B cell (primary cell): ENCODE results near the gene AQP6. TPM values are rescaled to one million over a fixed set of nuclear protein-coding genes. Genes with fewer than 3 reads are reported as not detected.

Source experiments
- ATAC-seq: fragments of 200-7000 bp; cut with Tn5 transposase; one replicate; pipeline ENCODE4 v1.10.0; 2021; ENCODE audit warnings: low read depth, mild to moderate bottlenecking, moderate number of reproducible peaks, moderate library complexity
- CTCF ChIA-PET: fragments of 350-600 bp; sonication (Branson Sonifier 250); formaldehyde crosslinking; loops from one replicate; lab custom pipeline; 2021; ENCODE audit warnings: antibody characterized with exemption, inconsistent platforms; lab: Charles Lee
- POLR2A ChIA-PET: fragments of 350-600 bp; sonication (Branson Sonifier 250); formaldehyde crosslinking; loops from one replicate; lab custom pipeline; 2021; ENCODE audit warnings: antibody characterized with exemption; lab: Charles Lee
- DNase-seq: peaks from one replicate; pipeline ENCODE4 v3.0.0; 2013
- H2AFZ ChIP-seq: 2 replicates; pipeline ENCODE4 v1.6.1; 2012; ENCODE audit warnings: mild to moderate bottlenecking, low read depth, low read length; ENCODE audit not compliant: insufficient read depth, poor library complexity, severe bottlenecking
- H3K27ac ChIP-seq, 2 donors: 1 replicate in 1 of 2; 2 replicates in 1 of 2; pipeline ENCODE4 v1.5.1; 2012 to 2013; ENCODE audit warnings: low read length in 2 of 2, mild to moderate bottlenecking in 2 of 2, moderate library complexity in 1 of 2
- H3K27me3 ChIP-seq, 4 experiments: fragments of 200-600 bp in 1 of 4; sonication (generic) in 1 of 4; replicated peaks in 1 of 4; 1 replicate in 2 of 4; 2 replicates in 2 of 4; pipeline versions ENCODE4 v1.6.1 to v1.7.0; 2013 to 2016; ENCODE audit warnings: low read length in 3 of 4, mild to moderate bottlenecking in 2 of 4, mixed read lengths in 1 of 4, moderate library complexity in 1 of 4; ENCODE audit not compliant: insufficient read depth in 4 of 4, control insufficient read depth in 3 of 4; ENCODE audit errors: control extremely low read depth in 1 of 4
- H3K36me3 ChIP-seq, 2 experiments: replicated peaks in 1 of 2; 1 replicate in 1 of 2; 2 replicates in 1 of 2; pipeline versions ENCODE4 v1.6.1 to v1.7.1; 2013; ENCODE audit warnings: low read length in 1 of 2; ENCODE audit not compliant: insufficient read depth in 2 of 2, control insufficient read depth in 1 of 2; ENCODE audit errors: control extremely low read depth in 1 of 2, extremely low read depth in 1 of 2
- H3K4me1 ChIP-seq, 2 donors: fragments of 200-600 bp in 1 of 2; sonication (generic) in 1 of 2; 1 replicate in 1 of 2; 2 replicates in 1 of 2; pipeline versions ENCODE4 v1.5.1 to v1.6.1; 2013 to 2017; ENCODE audit warnings: low read length in 2 of 2; ENCODE audit not compliant: control insufficient read depth in 2 of 2, insufficient read depth in 2 of 2
- H3K4me2 ChIP-seq: replicated peaks from 2 replicates; pipeline ENCODE3; 2012; ENCODE audit warnings: mild to moderate bottlenecking, low read depth, low read length; ENCODE audit not compliant: poor library complexity, severe bottlenecking
- H3K4me3 ChIP-seq, 5 experiments: fragments of 200-600 bp in 1 of 5; sonication (generic) in 1 of 5; 1 replicate in 3 of 5; 2 replicates in 2 of 5; pipeline versions ENCODE4 v1.5.1 to v1.7.0; 2011 to 2016; ENCODE audit warnings: low read length in 4 of 5, mild to moderate bottlenecking in 4 of 5, low read depth in 2 of 5, control low read depth in 1 of 5, moderate library complexity in 1 of 5; ENCODE audit not compliant: insufficient read depth in 1 of 5; ENCODE audit errors: control extremely low read depth in 1 of 5, extremely low read depth in 1 of 5
- H3K79me2 ChIP-seq: fragments of 200-600 bp; sonication (generic); one replicate; pipeline ENCODE4 v1.6.0; 2016; ENCODE audit warnings: low read length; ENCODE audit not compliant: control insufficient read depth, insufficient read depth
- H3K9ac ChIP-seq: fragments of 200-600 bp; sonication (generic); 2 replicates; pipeline ENCODE4 v1.6.1; 2017; ENCODE audit warnings: mild to moderate bottlenecking, low read length, moderate library complexity
- H3K9me3 ChIP-seq, 3 donors: one replicate each; pipeline versions ENCODE4 v1.6.1 to v1.7.1; 2013; ENCODE audit warnings: low read length in 2 of 3; ENCODE audit not compliant: control insufficient read depth in 2 of 3, insufficient read depth in 1 of 3; ENCODE audit errors: control extremely low read depth in 1 of 3
- H4K20me1 ChIP-seq: 2 replicates; pipeline ENCODE4 v1.6.0; 2012; ENCODE audit warnings: mild to moderate bottlenecking, low read length; ENCODE audit not compliant: insufficient read depth, control insufficient read depth, poor library complexity, severe bottlenecking
- H3K27ac Mint-ChIP-seq: one replicate; pipeline ENCODE4 v1.8.0; 2021; ENCODE audit warnings: mixed read lengths
- H3K27me3 Mint-ChIP-seq: one replicate; pipeline ENCODE4 v1.8.0; 2021; ENCODE audit warnings: mixed read lengths
- H3K4me1 Mint-ChIP-seq: one replicate; pipeline ENCODE4 v1.8.0; 2021; ENCODE audit warnings: mixed read lengths
- H3K4me3 Mint-ChIP-seq: one replicate; pipeline ENCODE4 v1.8.0; 2021; ENCODE audit warnings: mixed read lengths
- H3K9me3 Mint-ChIP-seq: one replicate; pipeline ENCODE4 v1.8.0; 2022; ENCODE audit warnings: mixed read lengths; ENCODE audit not compliant: insufficient read depth
- CTCF ChIP-seq: fragments of 200-600 bp; IDR thresholded peaks from one replicate; pipeline ENCODE4 v1.8.0; 2022; ENCODE audit warnings: antibody characterized with exemption, mild to moderate bottlenecking
- EZH2 ChIP-seq: IDR thresholded peaks from 2 replicates; pipeline ENCODE4 v1.6.1; 2012; ENCODE audit warnings: borderline replicate concordance, low read depth, mild to moderate bottlenecking, moderate library complexity, low read length; ENCODE audit not compliant: insufficient read depth, poor library complexity, severe bottlenecking
- WGBS: methylation state at CpG from one replicate; pipeline ENCODE4 v1.1.5; 2013; ENCODE audit warnings: missing lambda C conversion rate; ENCODE audit not compliant: insufficient coverage; 5-methylcytosine and 5-hydroxymethylcytosine counted together
- intact Hi-C: fragments of 100-400 bp; cut with micrococcal nuclease; formaldehyde crosslinking; loops from one replicate; pipeline ENCODE4 v1.10.0; 2022
- polyA plus RNA-seq: library from polyadenylated mRNA; depleted of rRNA; stranded (reverse); fragments of >200 nt; gene quantifications from 2 replicates; pipeline ENCODE4 v1.2.3, GENCODE V29; 2012
- total RNA-seq, 2 donors: library from RNA; stranded (reverse); fragments of 120-200 nt in 1 of 2; gene quantifications; 1 replicate in 1 of 2; 2 replicates in 1 of 2; pipeline versions ENCODE4 v1.2.3 to v1.2.4, GENCODE V29; 2013 to 2022

Gene AQP6
- total and polyA plus RNA-seq, 2 donors (not counting 1 experiment from before 2014, with no cell fraction given) = not detected

- no peak overlapping the region for H3K4me2 ChIP-seq
- TF ChIP-seq CTCF (no peak), EZH2 (no peak)
Measured at GRCh38 chr12:49932023-49932422, 40.7 kb upstream of the AQP6 start.

GRCh38 chr12:49932533-49933130 is 40.1 kb upstream of the AQP6 start:
- no peak overlapping the region for H3K4me3 Mint-ChIP-seq
- Histone ChIP-seq H3K9me3 (no peaks in the 10 kb centered on the region), H3K4me3 (no peak overlapping the region), H3K79me2 (no peaks in the 10 kb centered on the region), H3K4me2 (no peak overlapping the region), H3K4me1 (no peaks in the 10 kb centered on the region), H3K27ac (no peak overlapping the region), H3K27me3 (no peaks in the 10 kb centered on the region), H3K9ac (no peak overlapping the region), H3K36me3 (no peaks in the 10 kb centered on the region), H4K20me1 (no peaks in the 10 kb centered on the region), H2AFZ (no peak overlapping the region)
- no peak overlapping the region for H3K27ac Mint-ChIP-seq
- H3K4me1 Mint-ChIP-seq = no peaks in the 10 kb centered on the region
- ATAC-seq (no peak), DNase-seq (no peak)
- 100% methylated on average over 3 of the region's 8 CpGs for WGBS
- POLR2A ChIA-PET = no interaction called here
- peaks cover 19% of the 10 kb centered on the region for H3K27me3 Mint-ChIP-seq
- H3K9me3 Mint-ChIP-seq = no peaks in the 10 kb centered on the region
- CTCF ChIA-PET = interaction anchor here (2.7 kb wide), 1 partner anchor 13 kb away, joined by 10 read pairs; no protein-coding TSS in a partner anchor
- intact Hi-C loops = no loop called here
- TF ChIP-seq CTCF = no peak
- TF ChIP-seq EZH2 = no peak

More at GRCh38 chr12:49932023-49932422, 40.7 kb upstream of the AQP6 start:
- Histone ChIP-seq H3K4me1 (no peaks in the 10 kb centered on the region), H4K20me1 (no peaks in the 10 kb centered on the region), H3K27ac (no peak overlapping the region), H3K9ac (no peak overlapping the region), H2AFZ (no peak overlapping the region), H3K9me3 (no peaks in the 10 kb centered on the region), H3K27me3 (no peaks in the 10 kb centered on the region), H3K4me3 (no peak overlapping the region), H3K36me3 (no peaks in the 10 kb centered on the region), H3K79me2 (no peaks in the 10 kb centered on the region)
- H3K4me1 Mint-ChIP-seq = no peaks in the 10 kb centered on the region
- H3K27ac Mint-ChIP-seq = no peak overlapping the region
- H3K9me3 Mint-ChIP-seq = no peaks in the 10 kb centered on the region
- peaks cover 19% of the 10 kb centered on the region for H3K27me3 Mint-ChIP-seq
- POLR2A ChIA-PET = no interaction called here
- ATAC-seq (no peak), DNase-seq (no peak)
- CTCF ChIA-PET = interaction anchor here (1.0 to 2.7 kb wide), 2 partner anchors 13 to 14 kb away, joined by 3 to 10 read pairs; no protein-coding TSS in a partner anchor
- intact Hi-C loops = no loop called here
- WGBS = 66% methylated on average over 4 of the region's 7 CpGs
- no peak overlapping the region for H3K4me3 Mint-ChIP-seq
